GM23248 (cell line): ENCODE results near the gene GHR.

ENCODE experiments used
- EZH2 ChIP-seq: fragments of 200-600 bp; sonication (generic); IDR thresholded peaks from 2 replicates; pipeline ENCODE4 v1.6.1; 2018; ENCODE audit warnings: antibody characterized with exemption, mild to moderate bottlenecking; ENCODE audit not compliant: insufficient read depth, poor library complexity, severe bottlenecking
- EZH2phosphoT487 ChIP-seq: fragments of 200-600 bp; sonication (generic); IDR thresholded peaks from 2 replicates; pipeline ENCODE4 v1.6.1; 2018; ENCODE audit warnings: antibody characterized with exemption, moderate library complexity, mild to moderate bottlenecking, low read depth; ENCODE audit not compliant: insufficient read depth

DNA sequence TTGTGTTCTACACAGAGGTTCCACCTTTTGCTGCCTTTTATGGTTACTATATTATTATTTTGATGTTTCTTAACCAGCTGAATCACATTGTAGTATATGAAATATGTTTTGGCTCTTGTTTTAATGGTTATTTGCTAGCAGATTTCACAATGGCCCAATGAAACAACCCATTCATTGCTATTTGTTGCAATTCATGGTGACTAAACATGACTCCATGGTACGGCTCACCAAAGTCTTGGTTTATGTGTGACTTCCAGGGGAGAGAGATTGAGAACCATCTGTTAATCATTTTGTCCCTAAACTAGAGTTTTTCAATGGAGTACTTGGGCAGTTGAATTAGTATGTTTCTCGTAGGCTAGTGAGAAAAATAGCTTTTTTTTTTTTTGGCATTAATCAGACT is 108.4 kb downstream of the GHR start:
- TF ChIP-seq EZH2 = no peak
- TF ChIP-seq EZH2phosphoT487 = no peak
